GM21529 (cell line): ENCODE measurements around the gene CD226.
"Not testable (repeated sequence)": the region's sequence is repeated elsewhere in the genome, so short reads cannot be mapped to it uniquely, and the experiment has no call there.

Experiments
- ATAC-seq: cut with Tn5 transposase; IDR thresholded peaks from one replicate; pipeline ENCODE4 v1.9.1; 2021; ENCODE audit not compliant: unreplicated experiment

Gene CD226

DNA sequence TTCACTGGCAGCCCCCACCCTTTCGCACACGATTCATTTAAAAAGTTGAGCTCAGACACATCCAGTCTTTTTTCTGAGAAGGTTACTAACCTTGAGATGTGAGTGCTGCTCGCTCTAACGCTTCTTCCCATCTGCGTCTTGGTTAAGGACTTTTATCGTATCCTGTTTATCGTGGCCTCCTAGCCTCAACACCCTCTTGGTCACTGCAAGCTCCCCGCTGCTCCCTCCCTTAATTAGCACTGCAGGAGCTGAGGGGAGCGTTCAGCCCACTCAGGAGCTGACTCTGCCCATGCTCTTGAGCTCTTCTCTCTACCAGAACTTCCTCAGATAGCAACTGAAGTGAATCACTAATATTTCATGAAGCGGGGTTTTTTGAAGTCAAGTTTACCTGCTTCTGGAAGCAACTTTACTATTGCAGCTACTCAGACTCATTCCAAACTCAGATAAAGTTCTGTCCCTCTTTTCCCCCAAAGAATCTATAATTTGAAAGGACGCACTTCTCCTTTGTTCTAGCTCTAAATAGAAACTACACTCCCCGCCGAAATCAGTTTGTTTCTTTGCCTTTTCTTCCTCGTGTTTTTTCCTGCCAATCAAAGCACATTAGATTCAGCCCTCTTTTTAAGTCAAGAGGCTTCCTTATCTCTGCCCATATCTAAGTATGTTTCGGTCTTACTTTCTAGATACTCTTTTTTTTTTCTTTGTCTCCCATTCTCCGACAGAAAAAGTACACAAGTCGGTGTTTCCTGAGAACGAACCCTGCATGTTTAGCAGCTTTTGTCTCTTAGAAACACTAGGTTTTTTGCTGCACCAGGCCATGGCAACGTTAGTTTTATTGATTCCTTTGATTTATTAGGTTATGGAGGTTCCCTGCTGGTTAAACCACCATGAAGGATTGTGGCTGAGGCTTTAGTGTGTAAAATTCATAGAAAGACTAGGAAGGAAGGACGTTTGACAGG, 9.3 kb upstream of the CD226 start:
- peak; percentile 15 for ATAC-seq

DNA sequence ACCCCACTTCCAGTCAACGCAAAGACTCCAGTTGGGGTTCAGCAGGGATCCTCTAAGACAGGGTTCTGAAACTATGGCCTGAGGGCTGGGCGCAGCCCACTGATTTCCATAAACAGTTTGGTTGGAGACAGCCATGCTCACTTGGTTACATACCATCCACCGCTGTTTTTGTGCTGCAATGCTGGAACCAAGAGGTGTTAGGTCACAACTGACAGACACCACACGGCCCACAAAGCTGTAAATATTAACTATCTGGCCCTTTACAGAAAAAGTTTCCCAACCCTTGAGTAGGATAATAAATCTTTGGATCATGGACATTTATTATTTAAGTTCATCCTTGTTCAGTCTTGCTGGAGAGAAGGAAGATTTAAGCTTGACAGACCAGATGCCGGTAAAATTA, 8.4 kb upstream of the CD226 start:
- ATAC-seq = peak; percentile 18

DNA sequence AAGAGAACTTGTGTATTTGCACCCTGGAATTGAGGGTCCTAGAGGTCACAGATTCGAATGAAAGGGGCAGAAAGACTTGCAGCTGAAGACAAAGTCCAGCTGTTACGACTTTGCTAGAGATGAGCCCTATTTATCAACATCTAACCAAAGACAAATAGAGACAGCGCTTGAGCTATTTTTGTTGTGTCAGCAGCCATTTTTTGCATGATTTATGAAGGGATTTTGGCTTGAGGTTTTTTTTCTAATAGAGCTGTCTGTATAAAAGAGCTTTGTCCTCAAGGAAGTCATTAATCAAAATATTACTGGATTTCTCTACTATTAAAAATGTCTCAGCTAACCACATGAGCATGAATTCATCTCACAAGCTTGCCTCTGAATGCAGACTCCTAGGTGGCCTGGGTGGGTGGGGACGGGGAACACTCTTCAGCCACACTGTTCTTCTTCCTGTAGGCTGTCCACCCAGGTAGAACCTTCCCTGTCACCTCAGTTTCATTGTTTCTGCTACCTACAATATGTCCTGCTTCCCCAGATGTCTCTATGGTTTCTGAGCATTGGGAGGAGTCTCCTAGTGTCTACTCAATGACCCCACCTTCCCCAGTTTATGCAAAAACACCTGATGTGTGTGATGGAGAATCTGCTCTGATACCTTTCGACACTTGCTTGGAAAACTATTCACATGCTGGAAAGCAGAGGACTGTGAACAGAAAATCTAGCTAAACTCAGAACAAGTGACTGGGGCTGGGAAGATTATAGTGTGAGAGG, 7.2 kb upstream of the CD226 start:
- peak; percentile 31 for ATAC-seq

DNA sequence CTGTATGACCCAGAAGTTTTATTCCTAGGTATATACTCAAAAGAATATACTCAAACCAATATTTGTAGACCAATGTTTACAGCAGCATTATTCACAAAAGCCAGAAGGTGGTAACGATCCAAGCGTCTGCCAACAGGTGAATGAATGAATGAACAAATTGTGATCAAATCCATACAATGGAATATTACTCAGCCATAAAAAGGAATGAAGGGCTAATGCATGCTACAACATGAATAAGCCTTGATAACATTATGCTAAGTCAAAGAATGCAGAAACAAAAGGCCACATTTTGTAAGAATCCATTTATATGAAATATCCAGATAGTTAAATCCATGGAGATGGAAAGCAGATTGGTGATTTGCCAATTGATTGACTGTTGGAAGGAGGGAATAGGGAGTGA, 5.5 kb upstream of the CD226 start:
- no peak for ATAC-seq

GRCh38 chr18:69951182-69951581, 3.5 kb upstream of the CD226 start:
- no peak for ATAC-seq

DNA sequence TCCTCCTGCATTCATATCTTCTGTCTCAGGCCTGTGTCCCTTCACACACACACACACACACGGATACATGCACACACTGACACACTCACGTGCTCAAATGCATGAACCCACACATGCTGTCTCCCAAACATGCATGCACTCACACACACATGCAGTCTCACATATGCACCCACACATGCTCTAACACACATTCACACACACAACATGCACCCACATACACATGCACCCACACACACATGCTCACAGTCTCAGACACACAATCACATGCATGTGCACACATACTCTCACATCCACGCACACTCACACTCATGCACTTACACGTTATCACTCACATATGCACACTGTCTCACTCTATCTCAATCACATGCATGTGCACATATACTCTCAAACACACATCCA, 1.9 kb upstream of the CD226 start:
- ATAC-seq = peak; percentile 5

DNA sequence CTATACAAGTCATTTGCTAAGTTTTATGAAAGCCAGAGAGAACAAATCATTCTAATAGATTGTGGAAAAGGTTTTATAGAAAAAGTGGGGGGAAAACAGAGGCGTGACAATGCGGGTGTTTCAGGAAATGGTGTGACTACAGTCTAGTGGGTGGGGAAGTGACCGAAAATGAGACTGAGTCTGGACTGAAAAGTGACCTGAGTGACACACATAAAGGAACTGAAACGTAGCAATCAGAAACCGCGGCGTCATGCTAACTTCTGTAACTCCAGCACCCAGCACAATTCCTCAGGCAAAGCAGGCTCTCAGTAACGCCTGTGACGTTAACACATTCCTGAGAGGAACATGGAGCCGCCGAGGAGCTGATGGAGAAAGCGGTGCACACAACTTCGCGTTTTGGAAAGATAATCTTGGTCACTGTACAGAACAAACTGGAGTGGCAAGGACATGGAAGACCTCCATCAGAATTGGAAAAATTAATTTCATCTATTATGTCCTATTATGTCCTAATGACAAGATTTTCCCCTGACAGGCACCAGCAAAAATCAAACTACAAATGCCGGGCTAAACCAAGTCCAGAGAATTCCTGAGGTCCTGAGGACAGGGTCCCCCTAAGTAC, 1.4 kb upstream of the CD226 start:
- peak; percentile 83 for ATAC-seq

DNA sequence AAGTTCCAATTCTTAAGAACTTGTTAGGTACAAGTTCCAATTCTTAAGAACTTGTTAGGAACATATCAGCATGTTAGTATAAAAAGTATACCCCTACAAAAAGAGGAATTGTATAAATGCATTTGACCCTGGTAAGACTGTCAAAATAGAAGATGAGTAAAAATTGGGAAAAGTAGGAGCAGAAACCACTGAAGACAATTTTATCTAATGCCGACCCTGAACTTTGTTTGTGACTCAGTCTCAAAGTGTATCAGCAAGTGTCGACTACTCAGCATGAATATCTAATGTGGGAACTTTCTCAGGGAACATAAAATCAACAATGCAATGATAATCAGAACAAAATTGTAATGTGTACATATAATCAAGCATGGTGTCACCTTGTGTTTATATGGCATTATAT, 583 bp upstream of the CD226 start:
- ATAC-seq = no peak

DNA sequence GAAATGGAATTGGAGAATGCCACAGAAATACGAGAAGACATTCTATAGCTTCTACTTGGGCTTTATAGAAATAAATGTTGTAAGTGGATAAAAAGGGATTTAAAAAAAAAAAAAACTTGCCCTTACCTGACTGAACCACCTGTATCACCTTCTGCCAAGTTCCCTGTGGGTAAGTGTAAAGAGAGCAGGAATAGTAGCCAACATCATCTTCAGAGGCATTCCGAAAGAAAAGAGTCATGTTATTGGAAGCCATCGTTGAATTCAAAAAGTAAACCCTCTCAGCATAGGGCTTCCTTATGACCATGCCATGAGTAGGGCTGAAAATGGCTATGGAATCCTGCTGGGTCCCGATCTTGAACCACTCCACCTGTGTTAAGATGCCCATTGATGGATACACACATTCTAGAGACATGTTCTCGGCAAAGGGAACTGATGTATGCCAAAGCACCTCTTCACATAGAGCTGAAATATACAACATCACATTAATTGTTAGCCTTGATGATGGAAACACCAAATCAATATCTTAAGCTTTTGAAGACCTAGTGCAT, 991 bp downstream of the CD226 start:
- no peak for ATAC-seq

DNA sequence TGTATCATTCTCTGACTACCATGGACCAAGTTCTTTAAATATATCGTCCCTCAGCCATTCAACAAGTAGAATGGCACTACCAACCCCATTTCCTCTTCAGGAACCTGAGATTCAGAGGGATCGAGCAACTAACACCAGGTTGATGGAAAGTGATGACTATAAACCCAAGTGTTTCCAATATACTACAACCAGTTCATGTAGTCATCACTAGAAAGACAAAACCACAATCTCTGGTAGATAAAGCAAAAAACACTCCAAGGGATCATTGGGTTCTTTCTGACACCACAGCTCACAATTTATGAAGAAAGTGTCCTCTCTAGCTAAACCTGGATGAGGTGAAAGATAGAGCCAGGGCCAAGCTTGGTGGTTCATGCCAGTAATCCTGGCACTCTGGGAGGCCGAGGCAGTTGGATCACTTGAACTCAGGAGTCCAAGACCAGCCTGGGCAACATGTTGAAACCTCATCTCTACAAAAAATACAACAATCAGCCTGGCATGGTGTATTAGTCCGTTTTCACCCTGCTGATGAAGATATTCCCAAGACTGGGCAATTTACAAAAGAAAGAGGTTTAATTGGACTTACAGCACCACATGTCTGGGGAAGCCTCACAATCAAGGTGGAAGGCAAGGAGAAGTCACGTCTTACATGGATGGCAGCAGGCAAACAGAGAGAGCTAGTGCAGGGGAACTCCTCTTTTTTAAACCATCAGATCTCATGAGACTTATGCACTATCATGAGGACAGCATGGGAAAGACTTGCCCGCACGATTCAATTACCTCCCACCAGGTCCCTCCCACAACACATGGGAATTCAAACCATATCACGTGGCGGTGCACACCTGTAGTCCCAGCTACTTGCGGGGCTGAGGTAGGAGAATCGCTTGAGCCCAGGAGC, 2.2 kb downstream of the CD226 start:
- ATAC-seq = no peak

DNA sequence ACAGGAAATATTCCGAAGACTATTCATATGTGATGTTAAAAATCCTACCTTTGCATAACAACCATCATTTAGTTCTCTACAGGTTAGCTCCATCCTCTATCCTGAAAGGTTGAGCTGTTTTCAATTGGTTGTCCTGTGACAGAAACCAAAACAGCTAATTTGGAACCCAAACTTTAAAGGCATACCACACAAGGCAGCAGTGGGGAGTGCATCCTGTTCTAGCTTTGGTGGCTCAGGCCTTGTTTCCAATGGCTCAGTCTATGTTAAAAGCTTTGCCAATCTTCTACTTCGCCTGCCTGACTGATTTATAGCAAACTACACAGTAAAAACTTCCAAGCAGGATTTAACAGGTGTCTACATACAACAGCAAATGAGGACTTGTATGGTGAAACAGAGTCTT, 3.2 kb downstream of the CD226 start:
- ATAC-seq = no peak

DNA sequence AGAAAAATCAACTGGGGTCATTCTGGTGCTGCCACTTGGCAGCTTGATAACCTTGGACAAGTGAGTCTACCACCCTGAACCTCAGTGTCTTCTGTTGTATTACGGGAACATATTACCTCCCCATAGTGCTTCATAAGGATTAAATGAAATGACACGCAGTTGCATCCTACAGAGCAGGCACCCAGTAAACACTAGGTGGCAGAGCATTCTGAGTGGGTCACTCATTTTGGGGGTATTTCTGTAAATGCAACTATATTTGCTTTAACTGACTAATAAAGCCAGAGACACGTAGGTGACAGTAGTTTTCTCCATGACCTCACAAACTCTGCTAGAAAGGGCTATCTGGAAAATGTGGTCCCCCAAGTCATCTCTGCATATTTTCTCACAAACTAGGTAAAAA, 4.7 kb downstream of the CD226 start:
- ATAC-seq = no peak

- no peak for ATAC-seq
Observed at GRCh38 chr18:69941183-69941582, 6.5 kb downstream of the CD226 start.

DNA sequence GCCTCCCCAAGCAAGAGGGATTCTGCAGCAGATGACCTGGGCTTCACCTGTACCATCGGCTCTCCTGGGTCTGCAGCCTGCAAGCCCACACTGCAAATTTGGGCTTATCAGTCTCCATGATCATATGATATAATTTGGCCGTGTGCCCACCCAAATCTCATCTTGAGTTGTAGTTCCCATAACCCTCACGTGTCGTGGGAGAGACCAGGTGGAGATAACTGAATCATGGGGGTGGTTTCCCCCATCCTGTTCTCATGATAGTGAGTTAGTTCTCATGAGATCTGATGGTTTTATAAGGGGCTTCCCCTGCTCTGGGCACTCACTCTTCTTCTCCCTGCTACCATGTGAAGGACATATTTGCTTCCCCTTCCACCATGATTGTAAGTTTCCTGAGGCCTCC, 7.9 kb downstream of the CD226 start:
- ATAC-seq = not testable (repeated sequence)

DNA sequence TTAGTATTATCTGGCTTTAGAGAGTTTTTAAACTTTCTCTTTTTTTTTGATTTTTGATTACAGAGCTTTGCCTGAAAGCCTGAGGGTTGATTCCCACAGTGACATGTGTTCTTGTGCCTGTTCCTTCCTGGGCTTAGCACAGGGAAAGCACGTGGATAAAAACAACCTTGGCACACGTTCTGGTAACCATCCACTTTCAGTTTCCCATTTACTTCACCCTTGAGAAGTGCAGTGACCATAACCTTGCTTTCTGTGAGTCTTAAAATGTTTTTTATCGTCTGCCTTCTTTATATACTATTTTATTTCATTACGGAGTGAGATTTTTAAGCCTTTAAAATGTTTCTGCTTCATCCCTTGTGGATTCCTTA, 11.5 kb downstream of the CD226 start:
- peak; percentile 42 for ATAC-seq

- ATAC-seq = peak; percentile 87
Observed at GRCh38 chr18:69935319-69936190, 12.1 kb downstream of the CD226 start.

- no peak for ATAC-seq
Observed at GRCh38 chr18:69934601-69935265, 12.9 kb downstream of the CD226 start.

DNA sequence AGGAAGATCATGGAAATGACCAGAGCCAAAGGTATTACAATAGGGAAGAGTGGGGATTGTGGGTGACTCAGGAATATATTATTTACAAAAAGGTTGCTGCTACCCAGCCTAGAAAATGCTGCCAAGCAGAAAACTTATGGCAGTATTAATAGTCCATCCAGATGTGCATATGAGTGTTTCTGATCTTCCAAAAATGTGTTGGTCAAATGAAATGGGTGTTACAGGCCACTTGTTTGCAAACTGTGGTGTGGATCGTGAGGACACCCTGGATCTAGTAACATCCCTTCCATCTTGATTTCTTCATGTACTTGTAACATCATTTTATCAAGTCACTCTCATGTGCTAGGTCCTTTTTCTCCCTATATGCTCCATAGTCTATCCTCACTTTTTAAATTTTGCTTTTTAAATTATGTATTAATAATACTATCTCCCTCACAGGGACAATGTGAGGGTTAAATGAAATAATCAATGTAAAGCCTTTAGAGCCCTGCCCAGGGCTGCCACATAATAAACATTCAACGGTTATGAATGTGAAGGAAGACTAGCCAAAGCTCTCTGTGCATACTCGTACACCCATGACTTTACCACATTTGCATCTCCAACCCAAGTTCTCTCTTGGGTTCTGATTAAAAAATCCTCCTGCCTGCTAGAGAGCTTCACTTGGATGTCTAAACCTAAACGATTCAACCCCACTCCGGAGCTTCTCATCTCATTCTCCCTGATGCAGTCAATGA, 18.5 kb downstream of the CD226 start:
- no peak for ATAC-seq
